Osteoblast (primary cell): ENCODE measurements around the gene LSM2. TPM values are rescaled to one million over a fixed set of nuclear protein-coding genes. Genes with fewer than 3 reads are reported as not detected.
"Not testable (repeated sequence)": the region's sequence is repeated elsewhere in the genome, so short reads cannot be mapped to it uniquely, and the experiment has no call there.

Experiments used
- DNase-seq: peaks from one replicate; pipeline ENCODE4 v3.0.0; 2011; ENCODE audit warnings: low spot score, mixed read lengths; ENCODE audit not compliant: insufficient read length; ENCODE audit errors: missing footprints
- H2AFZ ChIP-seq: 2 replicates; pipeline ENCODE4 v1.6.0; 2011; ENCODE audit warnings: mild to moderate bottlenecking, low read length
- H3K27ac ChIP-seq: 2 replicates; pipeline ENCODE4 v1.5.1; 2011; ENCODE audit warnings: mild to moderate bottlenecking, low read depth, low read length, moderate library complexity
- H3K27me3 ChIP-seq: 2 replicates; pipeline ENCODE4 v1.6.0; 2012; ENCODE audit warnings: mild to moderate bottlenecking, control low read depth, inconsistent platforms, low read length, moderate library complexity; ENCODE audit not compliant: insufficient read depth
- H3K36me3 ChIP-seq: 2 replicates; pipeline ENCODE4 v1.5.1; 2011; ENCODE audit warnings: mild to moderate bottlenecking, low read length, control low read depth, moderate library complexity; ENCODE audit not compliant: insufficient read depth
- H3K4me1 ChIP-seq: 2 replicates; pipeline ENCODE4 v1.5.1; 2011; ENCODE audit warnings: mild to moderate bottlenecking, low read length, control low read depth, moderate library complexity; ENCODE audit not compliant: insufficient read depth
- H3K4me2 ChIP-seq: 2 replicates; pipeline ENCODE4 v1.6.0; 2011; ENCODE audit warnings: mild to moderate bottlenecking, low read length; ENCODE audit not compliant: insufficient read depth
- H3K4me3 ChIP-seq: fragments of 200-600 bp; sonication (generic); 3 replicates; pipeline ENCODE4 v1.5.1; 2012; ENCODE audit warnings: mild to moderate bottlenecking, low read length, inconsistent platforms; ENCODE audit not compliant: insufficient read depth
- H3K79me2 ChIP-seq: 2 replicates; pipeline ENCODE4 v1.6.0; 2012; ENCODE audit warnings: mild to moderate bottlenecking, low read length, control low read depth, inconsistent platforms; ENCODE audit not compliant: insufficient read depth
- H3K9me3 ChIP-seq: 2 replicates; pipeline ENCODE4 v1.5.1; 2011; ENCODE audit warnings: low read depth, low read length, control low read depth
- H4K20me1 ChIP-seq: 2 replicates; pipeline ENCODE4 v1.6.0; 2012; ENCODE audit warnings: mild to moderate bottlenecking, low read length, control low read depth; ENCODE audit not compliant: insufficient read depth
- total RNA-seq: library from RNA; depleted of rRNA; stranded (reverse); fragments of >200 nt; gene quantifications from 2 replicates; pipeline ENCODE4 v1.2.3, GENCODE V29; 2012
- TF ChIP-seq, protein P1 (sequence below): IDR thresholded peaks from 2 replicates; pipeline ENCODE4 v1.5.1; 2011; ENCODE audit warnings: mild to moderate bottlenecking, low read depth, low read length, moderate library complexity; ENCODE audit errors: extremely low read depth

Gene LSM2
- total RNA-seq, 1 donor: 22.4 TPM

DNA sequence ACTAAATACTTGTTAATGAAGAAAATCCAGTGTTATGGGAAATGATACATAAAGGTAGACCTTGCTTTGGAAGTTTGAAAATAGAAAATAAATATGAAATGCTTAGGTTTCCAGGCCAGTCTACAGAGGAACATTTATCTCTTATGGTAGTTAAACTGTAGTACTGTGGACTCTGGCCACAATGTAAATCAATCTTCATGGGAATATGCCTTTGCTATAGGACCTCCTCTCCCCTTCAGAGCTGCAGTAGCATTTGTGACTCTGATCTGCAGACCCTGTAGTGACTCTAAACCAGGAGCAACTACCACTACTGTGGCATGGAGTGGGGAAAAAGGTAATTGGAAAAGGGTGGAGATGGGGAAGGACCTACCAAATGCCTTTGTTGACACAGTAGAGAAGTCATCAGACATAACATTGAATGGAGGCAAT is 13.1 kb upstream of the LSM2 start:
- TF ChIP-seq, protein P1, sequence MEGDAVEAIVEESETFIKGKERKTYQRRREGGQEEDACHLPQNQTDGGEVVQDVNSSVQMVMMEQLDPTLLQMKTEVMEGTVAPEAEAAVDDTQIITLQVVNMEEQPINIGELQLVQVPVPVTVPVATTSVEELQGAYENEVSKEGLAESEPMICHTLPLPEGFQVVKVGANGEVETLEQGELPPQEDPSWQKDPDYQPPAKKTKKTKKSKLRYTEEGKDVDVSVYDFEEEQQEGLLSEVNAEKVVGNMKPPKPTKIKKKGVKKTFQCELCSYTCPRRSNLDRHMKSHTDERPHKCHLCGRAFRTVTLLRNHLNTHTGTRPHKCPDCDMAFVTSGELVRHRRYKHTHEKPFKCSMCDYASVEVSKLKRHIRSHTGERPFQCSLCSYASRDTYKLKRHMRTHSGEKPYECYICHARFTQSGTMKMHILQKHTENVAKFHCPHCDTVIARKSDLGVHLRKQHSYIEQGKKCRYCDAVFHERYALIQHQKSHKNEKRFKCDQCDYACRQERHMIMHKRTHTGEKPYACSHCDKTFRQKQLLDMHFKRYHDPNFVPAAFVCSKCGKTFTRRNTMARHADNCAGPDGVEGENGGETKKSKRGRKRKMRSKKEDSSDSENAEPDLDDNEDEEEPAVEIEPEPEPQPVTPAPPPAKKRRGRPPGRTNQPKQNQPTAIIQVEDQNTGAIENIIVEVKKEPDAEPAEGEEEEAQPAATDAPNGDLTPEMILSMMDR: no peak

DNA sequence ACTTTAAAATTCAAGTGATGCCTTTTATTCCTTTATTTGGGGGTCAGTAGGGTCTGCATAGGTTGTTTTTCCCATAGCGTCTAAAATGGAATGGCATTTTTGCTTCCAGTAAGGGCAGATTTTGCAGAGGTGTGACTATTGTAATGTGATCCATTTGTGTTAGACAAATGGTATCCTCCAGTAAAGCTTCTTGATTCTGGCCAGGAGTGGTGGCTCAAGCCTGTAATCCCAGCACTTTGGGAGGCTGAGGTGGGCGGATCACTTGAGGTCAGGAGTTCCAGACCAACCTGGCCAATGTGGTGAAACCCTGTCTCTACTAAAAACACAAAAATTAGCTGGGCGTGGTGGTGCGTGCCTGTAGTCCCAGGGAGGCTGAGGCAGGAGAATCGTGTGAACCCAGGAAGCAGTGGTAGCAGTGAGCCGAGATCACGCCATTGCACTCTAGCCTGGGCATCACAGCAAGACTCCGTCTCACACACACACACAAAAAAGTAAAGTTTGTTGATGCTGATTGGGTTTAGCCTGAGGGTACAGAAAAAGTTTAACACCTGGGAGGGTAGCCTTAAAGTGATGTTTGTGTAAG is 11.3 kb upstream of the LSM2 start:
- H3K36me3 ChIP-seq, H2AFZ ChIP-seq, H3K79me2 ChIP-seq, H3K27me3 ChIP-seq, H3K9me3 ChIP-seq, H4K20me1 ChIP-seq: not testable (repeated sequence)
- peaks cover 32% of the 10 kb centered on the region for H3K4me1 ChIP-seq
- H3K27ac ChIP-seq: peak overlapping the region; percentile 12
- H3K4me2 ChIP-seq: peak overlapping the region; percentile 85
- DNase-seq: peak; percentile 78
- peak overlapping the region; percentile 67 for H3K4me3 ChIP-seq

More for the DNA sequence above, 13.1 kb upstream of the LSM2 start:
- no peak overlapping the region for H3K4me2 ChIP-seq
- H3K36me3 ChIP-seq: no peaks in the 10 kb centered on the region
- no peak for DNase-seq
- H3K79me2 ChIP-seq: peaks cover 4% of the 10 kb centered on the region
- H2AFZ ChIP-seq: no peak overlapping the region
- no peak overlapping the region for H3K27ac ChIP-seq
- no peak overlapping the region for H3K4me3 ChIP-seq
- no peaks in the 10 kb centered on the region for H3K9me3 ChIP-seq
- peaks cover 23% of the 10 kb centered on the region for H3K4me1 ChIP-seq
- no peaks in the 10 kb centered on the region for H3K27me3 ChIP-seq
- no peaks in the 10 kb centered on the region for H4K20me1 ChIP-seq

DNA sequence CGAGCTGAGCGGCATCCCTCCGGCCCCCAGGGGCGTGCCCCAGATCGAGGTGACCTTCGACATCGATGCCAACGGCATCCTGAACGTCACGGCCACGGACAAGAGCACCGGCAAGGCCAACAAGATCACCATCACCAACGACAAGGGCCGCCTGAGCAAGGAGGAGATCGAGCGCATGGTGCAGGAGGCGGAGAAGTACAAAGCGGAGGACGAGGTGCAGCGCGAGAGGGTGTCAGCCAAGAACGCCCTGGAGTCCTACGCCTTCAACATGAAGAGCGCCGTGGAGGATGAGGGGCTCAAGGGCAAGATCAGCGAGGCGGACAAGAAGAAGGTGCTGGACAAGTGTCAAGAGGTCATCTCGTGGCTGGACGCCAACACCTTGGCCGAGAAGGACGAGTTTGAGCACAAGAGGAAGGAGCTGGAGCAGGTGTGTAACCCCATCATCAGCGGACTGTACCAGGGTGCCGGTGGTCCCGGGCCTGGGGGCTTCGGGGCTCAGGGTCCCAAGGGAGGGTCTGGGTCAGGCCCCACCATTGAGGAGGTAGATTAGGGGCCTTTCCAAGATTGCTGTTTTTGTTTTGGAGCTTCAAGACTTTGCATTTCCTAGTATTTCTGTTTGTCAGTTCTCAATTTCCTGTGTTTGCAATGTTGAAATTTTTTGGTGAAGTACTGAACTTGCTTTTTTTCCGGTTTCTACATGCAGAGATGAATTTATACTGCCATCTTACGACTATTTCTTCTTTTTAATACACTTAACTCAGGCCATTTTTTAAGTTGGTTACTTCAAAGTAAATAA is 10.6 kb upstream of the LSM2 start:
- not testable (repeated sequence) for H3K79me2 ChIP-seq, H3K9me3 ChIP-seq, H3K27me3 ChIP-seq, H2AFZ ChIP-seq, H3K36me3 ChIP-seq, H3K27ac ChIP-seq, H4K20me1 ChIP-seq
- DNase-seq: peak; percentile 55
- Histone ChIP-seq H3K4me2 (peak overlapping the region; percentile 85), H3K4me3 (peak overlapping the region; percentile 67), H3K4me1 (peaks cover 27% of the 10 kb centered on the region)
- TF ChIP-seq, protein P1: peak; percentile 16

DNA sequence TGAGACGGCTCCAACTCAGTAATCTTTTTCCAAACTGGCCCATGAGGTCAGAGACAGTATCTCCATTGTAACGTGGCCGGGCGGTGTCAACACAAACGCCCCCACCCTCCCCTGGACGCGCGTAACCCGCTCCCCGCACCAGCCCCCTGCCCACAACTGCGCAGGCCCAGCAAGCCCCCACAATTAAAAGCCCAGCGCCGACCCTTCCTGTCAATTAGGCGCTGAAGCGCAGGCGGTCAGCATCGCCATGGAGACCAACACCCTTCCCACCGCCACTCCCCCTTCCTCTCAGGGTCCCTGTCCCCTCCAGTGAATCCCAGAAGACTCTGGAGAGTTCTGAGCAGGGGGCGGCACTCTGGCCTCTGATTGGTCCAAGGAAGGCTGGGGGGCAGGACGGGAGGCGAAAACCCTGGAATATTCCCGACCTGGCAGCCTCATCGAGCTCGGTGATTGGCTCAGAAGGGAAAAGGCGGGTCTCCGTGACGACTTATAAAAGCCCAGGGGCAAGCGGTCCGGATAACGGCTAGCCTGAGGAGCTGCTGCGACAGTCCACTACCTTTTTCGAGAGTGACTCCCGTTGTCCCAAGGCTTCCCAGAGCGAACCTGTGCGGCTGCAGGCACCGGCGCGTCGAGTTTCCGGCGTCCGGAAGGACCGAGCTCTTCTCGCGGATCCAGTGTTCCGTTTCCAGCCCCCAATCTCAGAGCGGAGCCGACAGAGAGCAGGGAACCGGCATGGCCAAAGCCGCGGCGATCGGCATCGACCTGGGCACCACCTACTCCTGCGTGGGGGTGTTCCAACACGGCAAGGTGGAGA is 8.5 kb upstream of the LSM2 start, which contains the start of the genes HSPA1A and HSPA1L:
Gene HSPA1A (plus strand): TSS at position 519 of the 814 bp plus-strand sequence. CDS start 214 bp downstream, at position 733.
Gene HSPA1L (minus strand): TSS at position 259 of the 814 bp plus-strand sequence. CDS start 3,311 bp downstream, outside the sequence.
- peak within 1 kb of the TSS; percentile 84 for H2AFZ ChIP-seq
- peak within 1 kb of the TSS; percentile 76 for H3K27ac ChIP-seq
- H3K36me3 ChIP-seq: no peaks in the 10 kb centered on the region
- H3K27me3 ChIP-seq: no peaks in the 10 kb centered on the region
- H3K4me3 ChIP-seq: peak within 1 kb of the TSS; percentile 75
- peaks cover 25% of the 10 kb centered on the region for H3K4me1 ChIP-seq
- TF ChIP-seq, protein P1: no peak
- no peaks in the 10 kb centered on the region for H4K20me1 ChIP-seq
- H3K79me2 ChIP-seq: peaks cover 4% of the 10 kb centered on the region
- peak; percentile 96 for DNase-seq
- peak within 1 kb of the TSS; percentile 84 for H3K4me2 ChIP-seq
- no peaks in the 10 kb centered on the region for H3K9me3 ChIP-seq
